Measurements from ENCODE around the gene RPS16. TPM values are rescaled to one million over a fixed set of nuclear protein-coding genes. Genes with fewer than 3 reads are reported as not detected.
A peak's percentile ranks its signal among the peaks of the same experiment; 100 is the strongest.

RPS16 gene
- total and polyA plus RNA-seq, 2 of the 13 experiments (the other 11 are each of a cell fraction or from before 2014, with no cell fraction given), result 488 to 2,583 TPM

DNA sequence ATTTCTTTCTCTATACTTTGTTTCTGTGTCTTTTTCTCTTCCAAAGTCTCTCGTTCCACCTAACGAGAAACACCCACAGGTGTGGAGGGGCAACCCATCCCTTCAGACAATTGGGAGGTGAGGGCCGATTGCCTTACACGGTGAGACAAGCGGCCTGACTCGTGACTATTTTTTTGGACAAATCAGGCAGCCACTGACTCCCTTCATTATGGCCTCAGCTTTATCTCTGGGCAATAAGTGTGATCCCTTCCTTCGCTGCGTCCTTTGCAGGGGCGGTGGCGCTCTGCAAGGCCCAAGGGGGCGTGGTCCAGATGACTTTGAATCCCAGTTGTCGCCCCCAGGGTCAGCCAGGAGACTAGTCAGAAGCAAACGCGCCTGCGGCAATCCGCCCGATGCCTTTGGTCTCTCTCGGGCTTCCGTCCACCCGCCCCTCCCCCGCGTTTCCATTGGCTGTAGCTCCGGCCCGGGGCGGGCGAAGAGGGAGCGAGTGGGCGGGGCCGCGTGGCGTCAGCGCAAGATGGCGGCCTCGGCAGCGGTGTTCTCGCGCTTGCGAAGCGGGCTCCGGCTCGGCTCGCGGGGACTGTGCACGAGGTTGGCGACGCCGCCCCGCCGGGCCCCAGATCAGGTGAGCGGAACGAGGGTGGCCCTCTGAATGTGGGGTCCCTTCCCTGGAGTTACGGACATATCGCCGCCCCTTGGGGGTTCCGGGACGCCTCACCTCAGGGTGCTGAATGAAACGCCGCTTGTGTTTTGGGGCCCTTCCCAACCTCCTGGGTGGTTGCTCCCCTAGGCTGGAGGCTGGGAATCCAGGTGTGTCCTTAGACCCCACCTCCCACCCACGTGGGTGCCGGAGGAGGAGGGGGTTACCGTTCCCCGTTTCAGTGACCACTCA lies 44.8 kb upstream of the RPS16 start, which contains the start of gene TIMM50 (continued):
- TF ChIP-seq, protein P1, sequence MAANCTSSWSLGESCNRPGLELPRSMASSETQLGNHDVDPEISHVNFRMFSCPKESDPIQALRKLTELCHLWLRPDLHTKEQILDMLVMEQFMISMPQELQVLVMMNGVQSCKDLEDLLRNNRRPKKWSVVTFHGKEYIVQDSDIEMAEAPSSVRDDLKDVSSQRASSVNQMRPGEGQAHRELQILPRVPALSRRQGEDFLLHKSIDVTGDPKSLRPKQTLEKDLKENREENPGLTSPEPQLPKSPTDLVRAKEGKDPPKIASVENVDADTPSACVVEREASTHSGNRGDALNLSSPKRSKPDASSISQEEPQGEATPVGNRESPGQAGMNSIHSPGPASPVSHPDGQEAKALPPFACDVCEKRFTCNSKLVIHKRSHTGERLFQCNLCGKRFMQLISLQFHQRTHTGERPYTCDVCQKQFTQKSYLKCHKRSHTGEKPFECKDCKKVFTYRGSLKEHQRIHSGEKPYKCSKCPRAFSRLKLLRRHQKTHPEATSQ (CRISPR knock-in tag; IDR thresholded peaks at IDR 0.05; ENCODE audit: borderline replicate concordance), result peak; percentile 22; the same call in 1 of the 2 replicates
- 0 out of 2 replicates have a peak, but pooled peaks have one; percentile 31 for TF ChIP-seq SMYD3 (CRISPR knock-in tag; IDR thresholded peaks at IDR 0.05)
- TF ChIP-seq TARDBP (CRISPR knock-in tag; IDR thresholded peaks at IDR 0.05), result peak; percentile 87
- no peak; the same call in 1 of the 2 replicates for TF ChIP-seq SATB2 (CRISPR knock-in tag; IDR thresholded peaks at IDR 0.05)
- no peak for TF ChIP-seq ZNF235 (CRISPR knock-in tag; IDR thresholded peaks at IDR 0.05; ENCODE audit: borderline replicate concordance)
- TF ChIP-seq, protein P2, sequence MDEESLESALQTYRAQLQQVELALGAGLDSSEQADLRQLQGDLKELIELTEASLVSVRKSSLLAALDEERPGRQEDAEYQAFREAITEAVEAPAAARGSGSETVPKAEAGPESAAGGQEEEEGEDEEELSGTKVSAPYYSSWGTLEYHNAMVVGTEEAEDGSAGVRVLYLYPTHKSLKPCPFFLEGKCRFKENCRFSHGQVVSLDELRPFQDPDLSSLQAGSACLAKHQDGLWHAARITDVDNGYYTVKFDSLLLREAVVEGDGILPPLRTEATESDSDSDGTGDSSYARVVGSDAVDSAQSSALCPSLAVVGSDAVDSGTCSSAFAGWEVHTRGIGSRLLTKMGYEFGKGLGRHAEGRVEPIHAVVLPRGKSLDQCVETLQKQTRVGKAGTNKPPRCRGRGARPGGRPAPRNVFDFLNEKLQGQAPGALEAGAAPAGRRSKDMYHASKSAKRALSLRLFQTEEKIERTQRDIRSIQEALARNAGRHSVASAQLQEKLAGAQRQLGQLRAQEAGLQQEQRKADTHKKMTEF (CRISPR knock-in tag; IDR thresholded peaks at IDR 0.05), result peak; percentile 95
- TF ChIP-seq, protein P3, sequence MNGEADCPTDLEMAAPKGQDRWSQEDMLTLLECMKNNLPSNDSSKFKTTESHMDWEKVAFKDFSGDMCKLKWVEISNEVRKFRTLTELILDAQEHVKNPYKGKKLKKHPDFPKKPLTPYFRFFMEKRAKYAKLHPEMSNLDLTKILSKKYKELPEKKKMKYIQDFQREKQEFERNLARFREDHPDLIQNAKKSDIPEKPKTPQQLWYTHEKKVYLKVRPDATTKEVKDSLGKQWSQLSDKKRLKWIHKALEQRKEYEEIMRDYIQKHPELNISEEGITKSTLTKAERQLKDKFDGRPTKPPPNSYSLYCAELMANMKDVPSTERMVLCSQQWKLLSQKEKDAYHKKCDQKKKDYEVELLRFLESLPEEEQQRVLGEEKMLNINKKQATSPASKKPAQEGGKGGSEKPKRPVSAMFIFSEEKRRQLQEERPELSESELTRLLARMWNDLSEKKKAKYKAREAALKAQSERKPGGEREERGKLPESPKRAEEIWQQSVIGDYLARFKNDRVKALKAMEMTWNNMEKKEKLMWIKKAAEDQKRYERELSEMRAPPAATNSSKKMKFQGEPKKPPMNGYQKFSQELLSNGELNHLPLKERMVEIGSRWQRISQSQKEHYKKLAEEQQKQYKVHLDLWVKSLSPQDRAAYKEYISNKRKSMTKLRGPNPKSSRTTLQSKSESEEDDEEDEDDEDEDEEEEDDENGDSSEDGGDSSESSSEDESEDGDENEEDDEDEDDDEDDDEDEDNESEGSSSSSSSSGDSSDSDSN (CRISPR knock-in tag; IDR thresholded peaks at IDR 0.05), result peak; percentile 67
- TF ChIP-seq, protein P4, sequence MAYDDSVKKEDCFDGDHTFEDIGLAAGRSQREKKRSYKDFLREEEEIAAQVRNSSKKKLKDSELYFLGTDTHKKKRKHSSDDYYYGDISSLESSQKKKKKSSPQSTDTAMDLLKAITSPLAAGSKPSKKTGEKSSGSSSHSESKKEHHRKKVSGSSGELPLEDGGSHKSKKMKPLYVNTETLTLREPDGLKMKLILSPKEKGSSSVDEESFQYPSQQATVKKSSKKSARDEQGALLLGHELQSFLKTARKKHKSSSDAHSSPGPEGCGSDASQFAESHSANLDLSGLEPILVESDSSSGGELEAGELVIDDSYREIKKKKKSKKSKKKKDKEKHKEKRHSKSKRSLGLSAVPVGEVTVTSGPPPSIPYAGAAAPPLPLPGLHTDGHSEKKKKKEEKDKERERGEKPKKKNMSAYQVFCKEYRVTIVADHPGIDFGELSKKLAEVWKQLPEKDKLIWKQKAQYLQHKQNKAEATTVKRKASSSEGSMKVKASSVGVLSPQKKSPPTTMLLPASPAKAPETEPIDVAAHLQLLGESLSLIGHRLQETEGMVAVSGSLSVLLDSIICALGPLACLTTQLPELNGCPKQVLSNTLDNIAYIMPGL (CRISPR knock-in tag; IDR thresholded peaks at IDR 0.05; ENCODE audit: borderline replicate concordance in 1 of 2, low read depth in 1 of 2), result peak; percentile 81 to 84
- no peak for TF ChIP-seq ADNP (CRISPR knock-in tag; IDR thresholded peaks at IDR 0.05)
- TF ChIP-seq ZNF746 (CRISPR knock-in tag; IDR thresholded peaks at IDR 0.05), result peak; percentile 55
- TF ChIP-seq CEBPG (CRISPR knock-in tag; IDR thresholded peaks at IDR 0.05), result peak; percentile 62
- TF ChIP-seq, protein P5, sequence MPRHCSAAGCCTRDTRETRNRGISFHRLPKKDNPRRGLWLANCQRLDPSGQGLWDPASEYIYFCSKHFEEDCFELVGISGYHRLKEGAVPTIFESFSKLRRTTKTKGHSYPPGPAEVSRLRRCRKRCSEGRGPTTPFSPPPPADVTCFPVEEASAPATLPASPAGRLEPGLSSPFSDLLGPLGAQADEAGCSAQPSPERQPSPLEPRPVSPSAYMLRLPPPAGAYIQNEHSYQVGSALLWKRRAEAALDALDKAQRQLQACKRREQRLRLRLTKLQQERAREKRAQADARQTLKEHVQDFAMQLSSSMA (CRISPR knock-in tag; IDR thresholded peaks at IDR 0.05), result peak; percentile 95
- peak; percentile 58; the same call in 1 of the 2 replicates for TF ChIP-seq MTA1 (CRISPR knock-in tag; IDR thresholded peaks at IDR 0.05; ENCODE audit: borderline replicate concordance)
- no peak for TF ChIP-seq ZBTB21 (CRISPR knock-in tag; IDR thresholded peaks at IDR 0.05)
- TF ChIP-seq, protein P6, sequence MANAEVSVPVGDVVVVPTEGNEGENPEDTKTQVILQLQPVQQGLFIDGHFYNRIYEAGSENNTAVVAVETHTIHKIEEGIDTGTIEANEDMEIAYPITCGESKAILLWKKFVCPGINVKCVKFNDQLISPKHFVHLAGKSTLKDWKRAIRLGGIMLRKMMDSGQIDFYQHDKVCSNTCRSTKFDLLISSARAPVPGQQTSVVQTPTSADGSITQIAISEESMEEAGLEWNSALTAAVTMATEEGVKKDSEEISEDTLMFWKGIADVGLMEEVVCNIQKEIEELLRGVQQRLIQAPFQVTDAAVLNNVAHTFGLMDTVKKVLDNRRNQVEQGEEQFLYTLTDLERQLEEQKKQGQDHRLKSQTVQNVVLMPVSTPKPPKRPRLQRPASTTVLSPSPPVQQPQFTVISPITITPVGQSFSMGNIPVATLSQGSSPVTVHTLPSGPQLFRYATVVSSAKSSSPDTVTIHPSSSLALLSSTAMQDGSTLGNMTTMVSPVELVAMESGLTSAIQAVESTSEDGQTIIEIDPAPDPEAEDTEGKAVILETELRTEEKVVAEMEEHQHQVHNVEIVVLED (CRISPR knock-in tag; IDR thresholded peaks at IDR 0.05; ENCODE audit: borderline replicate concordance), result peak; percentile 83

Data from HepG2 (cell line).